Measurements from ENCODE around the gene FLRT1.

DNA sequence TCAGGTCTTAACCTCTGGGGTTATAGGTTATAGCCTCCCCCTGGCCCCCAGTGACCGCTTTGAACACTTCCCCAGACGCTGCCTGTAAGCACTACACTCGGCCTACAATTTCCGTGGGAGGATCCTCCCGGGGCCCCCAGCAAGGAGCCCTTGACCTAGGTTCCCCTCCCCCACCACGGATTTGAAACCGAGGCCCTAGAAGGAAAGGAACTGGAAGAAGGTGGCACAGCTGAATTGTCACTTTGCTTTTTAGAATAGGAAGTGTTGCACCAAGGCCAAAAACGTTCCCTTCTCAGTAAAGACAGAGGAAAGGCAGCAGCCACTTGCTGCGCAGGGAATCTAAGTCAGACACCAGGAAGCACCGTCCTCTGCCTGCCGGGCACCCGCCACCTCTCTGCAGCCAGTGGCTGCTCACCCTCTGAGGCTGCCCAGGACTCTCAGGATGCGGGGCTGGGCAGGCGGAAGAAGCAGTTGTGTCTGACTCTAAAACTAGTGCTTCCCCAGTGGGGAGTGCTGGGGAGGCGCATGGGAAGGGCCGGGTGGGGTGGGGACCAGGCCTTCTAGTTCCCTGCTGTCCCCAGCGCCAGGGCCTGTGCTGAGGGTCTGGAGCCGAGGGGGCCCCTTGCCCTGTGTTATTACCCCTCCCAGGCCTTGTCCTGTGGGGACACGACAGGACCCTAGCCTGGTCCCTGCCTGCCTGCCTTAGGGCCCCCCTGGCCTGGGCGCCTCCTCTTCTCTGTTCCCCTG lies 7.9 kb upstream of the FLRT1 start:
- TF ChIP-seq CTCF (IDR thresholded peaks at IDR 0.05) (no peak), POLR2AphosphoS5 (IDR thresholded peaks at IDR 0.05) (no peak)
